ENCODE data around the gene CAMTA1.
"Not testable (repeated sequence)": the region's sequence is repeated elsewhere in the genome, so short reads cannot be mapped to it uniquely, and the experiment has no call there.

The CAMTA1 gene

DNA sequence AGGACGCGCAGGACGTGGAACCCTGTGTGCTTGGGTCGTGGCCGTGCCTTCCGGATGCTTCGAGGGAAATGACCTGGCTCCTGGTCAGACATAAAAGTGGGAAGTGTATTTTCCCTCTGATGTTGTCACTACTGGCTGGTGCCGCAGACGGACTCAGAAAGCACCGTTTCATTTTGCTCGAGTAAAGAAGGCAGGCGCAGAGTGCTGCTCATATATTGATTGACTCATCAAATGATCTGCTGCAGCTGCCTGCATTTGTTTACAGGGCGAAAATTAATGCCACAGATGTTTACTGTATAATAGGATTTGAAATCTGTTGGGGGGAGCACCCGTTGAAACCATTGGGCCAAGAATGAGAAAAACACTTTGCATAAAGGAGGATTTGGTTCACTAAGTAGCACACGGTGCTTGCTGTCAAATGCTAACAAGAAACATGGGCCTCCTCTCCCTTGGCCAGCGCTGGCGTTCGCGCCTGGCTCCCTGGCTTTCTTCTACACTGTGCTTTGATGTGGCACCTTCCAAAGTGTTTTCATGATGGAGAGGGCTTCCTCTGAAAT lies 365.5 kb downstream of the CAMTA1 start:
- DNase-seq (ENCODE audit: low read depth): no peak

DNA sequence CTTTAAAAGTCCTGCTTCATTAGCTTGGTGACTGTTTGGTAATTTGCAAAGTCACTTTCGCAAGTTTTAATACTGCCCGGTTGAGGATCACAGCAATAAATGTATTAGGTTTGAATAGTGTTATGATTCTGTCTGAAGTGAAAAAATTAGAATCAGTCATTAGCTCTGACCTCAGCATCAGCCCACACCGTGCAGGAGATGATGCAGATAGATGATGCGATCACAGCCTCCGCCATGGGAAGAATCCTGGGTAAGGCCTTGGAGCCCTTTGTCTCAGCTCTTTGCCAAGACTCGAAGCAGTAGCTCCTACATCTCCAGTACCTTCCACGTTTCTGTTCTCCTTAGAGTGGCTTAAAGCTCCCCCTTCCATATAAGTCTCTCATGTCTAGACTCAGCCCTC lies 366.7 kb downstream of the CAMTA1 start:
- DNase-seq (ENCODE audit: low read depth): no peak

GRCh38 chr1:7152655-7153054 lies 367.4 kb downstream of the CAMTA1 start:
- no peak for DNase-seq (ENCODE audit: low read depth)

- DNase-seq (ENCODE audit: low read depth): no peak
Measured at GRCh38 chr1:7153464-7153863, 368.2 kb downstream of the CAMTA1 start.

GRCh38 chr1:7159116-7159781 lies 374.0 kb downstream of the CAMTA1 start:
- DNase-seq (ENCODE audit: low read depth): no peak

DNA sequence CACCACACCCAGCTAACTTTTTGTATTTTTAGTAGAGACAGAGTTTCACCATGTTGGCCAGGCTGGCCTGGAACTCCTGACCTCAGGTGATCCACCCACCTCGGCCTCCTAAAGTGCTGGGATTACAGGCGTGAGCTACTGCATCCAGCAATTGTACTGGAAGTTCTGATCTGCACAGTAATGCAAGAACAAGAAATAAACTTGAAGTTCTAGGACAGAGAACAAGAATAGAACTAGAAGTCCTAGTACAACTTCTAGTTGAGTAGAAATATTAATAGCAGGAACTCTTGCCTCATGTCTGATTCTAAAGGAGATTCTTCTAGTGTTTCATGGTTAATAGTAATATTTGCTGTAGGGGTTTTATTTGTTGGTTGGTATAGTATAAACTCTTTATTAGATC lies 383.3 kb downstream of the CAMTA1 start:
- not testable (repeated sequence) for DNase-seq (ENCODE audit: low read depth)

DNA sequence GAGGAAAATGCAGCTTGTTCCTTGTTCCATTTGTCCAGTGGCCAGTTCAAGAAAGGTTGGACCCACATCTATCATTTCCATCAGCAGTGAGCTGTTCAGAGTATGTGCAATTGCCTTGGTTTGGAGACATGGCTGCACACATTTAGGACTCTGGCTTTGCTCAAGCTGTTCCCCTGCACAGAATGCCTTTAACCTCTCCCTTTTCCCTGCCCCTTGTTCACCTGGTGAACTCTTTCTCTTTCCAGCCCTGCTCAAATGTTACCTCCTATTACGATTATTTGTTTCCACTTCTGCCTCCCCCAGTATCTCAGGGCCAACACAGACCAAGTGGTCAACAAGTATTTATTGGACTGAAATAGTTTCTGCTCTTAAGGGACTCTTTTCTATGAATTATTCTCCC lies 385.9 kb downstream of the CAMTA1 start:
- DNase-seq (ENCODE audit: low read depth): no peak

- no peak for DNase-seq (ENCODE audit: low read depth)
Measured at GRCh38 chr1:7171574-7171973, 386.3 kb downstream of the CAMTA1 start.

GRCh38 chr1:7172804-7173203 lies 387.6 kb downstream of the CAMTA1 start:
- DNase-seq (ENCODE audit: low read depth): no peak

DNA sequence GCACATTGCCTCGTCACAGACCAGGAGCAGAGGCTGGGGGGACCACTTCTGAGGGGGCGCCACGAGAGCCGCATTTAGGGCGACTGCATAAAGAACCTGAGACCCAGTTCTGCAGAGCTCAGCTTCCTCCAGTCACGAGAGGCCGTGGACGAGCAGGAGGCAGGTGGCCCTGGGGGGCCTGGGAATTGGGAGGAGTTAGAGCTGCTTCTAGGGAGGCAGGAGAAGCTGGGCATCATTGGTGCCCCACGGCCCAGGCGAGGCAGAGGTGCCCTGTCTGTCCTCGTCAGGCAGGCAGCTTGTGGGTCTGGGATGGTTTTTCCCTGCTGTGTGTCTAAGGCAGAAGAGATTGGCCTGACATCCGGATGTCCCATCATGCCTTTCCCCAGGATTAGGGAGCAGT lies 389.3 kb downstream of the CAMTA1 start:
- DNase-seq (ENCODE audit: low read depth): no peak

- DNase-seq (ENCODE audit: low read depth): no peak
Measured at GRCh38 chr1:7174980-7175906, 390.0 kb downstream of the CAMTA1 start.

DNA sequence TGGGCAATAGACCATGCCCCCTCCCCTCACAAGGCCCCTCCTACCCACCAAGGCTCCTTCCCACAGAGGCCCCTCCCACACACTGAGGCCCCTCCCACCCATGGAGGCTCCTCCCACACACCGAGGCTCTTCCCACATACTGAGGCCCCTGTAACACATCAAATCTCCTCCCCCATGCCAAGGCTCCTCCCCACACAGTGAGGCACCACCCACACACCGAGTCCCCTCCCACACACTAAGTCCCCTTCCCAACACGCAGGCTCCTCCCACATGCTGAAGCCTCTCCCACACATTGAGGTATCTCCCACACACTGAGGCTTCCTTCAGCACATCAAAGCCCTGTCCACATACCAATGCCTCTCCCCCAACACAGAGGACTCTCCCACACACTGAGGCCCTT lies 391.8 kb downstream of the CAMTA1 start:
- DNase-seq (ENCODE audit: low read depth): no peak

DNA sequence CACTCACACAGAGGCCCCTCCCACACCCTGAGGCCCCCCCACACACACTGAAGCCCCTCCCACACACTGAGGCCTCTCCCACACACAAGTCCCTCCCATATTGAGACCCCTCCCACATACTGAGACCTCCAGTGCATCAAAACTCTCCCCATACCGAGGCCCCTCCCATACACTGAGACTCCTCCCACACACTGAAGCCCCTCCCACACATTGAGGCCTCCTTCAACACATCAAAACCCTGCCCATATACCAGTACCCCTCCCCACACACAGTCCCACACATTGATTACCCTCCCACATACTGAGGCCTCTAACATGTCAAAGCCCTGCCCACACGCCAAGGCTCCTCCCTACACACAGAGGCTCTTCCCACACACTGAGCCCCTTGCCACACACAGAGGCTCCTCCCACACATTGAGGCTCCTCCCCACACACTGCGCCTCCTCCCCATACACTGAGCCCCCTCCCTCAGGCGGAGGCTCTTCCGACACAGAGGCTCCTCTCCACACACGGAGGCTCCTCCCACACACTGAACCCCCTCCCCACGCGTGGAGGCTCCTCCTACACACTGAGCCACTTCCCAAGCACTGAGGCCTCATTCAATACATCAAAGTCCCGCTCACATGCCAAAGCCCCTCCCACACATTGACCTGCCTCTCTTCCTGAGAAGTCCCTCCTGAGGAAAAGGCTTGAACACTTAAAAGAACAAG lies 392.3 kb downstream of the CAMTA1 start:
- DNase-seq (ENCODE audit: low read depth): no peak

DNA sequence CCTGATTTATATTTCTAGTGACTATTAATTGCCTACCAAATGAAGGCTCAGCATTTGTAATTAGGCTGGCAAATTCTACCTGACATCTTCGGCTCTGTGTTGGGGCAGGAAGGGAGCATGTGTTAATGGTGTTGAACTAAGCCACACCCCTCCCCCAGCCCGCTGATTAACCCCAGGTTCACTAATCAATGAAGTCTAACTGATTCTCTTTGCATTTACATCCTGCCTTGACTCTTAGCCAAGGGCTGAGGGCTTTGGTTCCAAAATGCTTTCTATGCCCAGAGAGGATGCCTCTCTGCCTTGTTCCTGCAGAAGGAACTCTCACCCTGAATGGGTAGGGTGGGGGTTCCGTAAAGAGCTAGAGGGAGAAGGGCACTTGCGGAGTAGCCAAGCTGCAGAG lies 393.1 kb downstream of the CAMTA1 start:
- no peak for DNase-seq (ENCODE audit: low read depth)

- DNase-seq (ENCODE audit: low read depth): no peak
Measured at GRCh38 chr1:7178741-7179140, 393.5 kb downstream of the CAMTA1 start.

- DNase-seq (ENCODE audit: low read depth): no peak
Measured at GRCh38 chr1:7185721-7186120, 400.5 kb downstream of the CAMTA1 start.

DNA sequence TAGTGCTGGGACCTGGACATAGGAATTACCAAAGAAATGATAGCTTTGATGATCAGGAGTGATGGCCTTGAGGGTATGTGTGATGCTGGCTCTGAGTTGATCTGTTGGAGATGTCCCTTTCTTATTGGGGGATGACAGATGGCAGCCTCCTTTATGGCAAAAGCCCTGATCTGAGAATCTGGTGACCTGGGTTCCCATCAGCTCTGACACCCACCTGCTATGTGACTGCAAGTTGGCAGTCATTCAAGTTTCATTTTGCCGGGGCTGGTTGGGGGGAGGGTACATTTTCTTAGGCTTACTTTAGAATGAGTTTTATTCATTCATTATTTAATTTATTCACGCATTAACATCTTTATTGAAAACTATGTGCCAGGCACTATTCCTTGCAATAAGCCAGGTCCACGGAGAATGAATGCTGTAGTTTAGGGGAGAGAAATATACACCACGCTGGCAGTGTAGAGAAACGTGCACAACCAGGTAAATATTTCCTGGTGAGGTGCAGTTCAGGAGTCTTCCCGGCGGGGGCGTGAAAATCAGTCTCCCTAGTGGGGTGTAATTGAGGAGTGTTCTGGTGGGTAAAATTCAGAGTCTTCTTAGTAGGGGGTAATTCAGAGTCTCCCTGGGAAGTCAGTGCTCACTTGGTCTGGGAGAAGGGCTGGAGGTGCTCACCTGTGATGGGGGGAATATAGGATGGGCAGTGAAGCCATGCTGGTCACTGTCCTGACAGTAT lies 401.3 kb downstream of the CAMTA1 start:
- no peak for DNase-seq (ENCODE audit: low read depth)

- no peak for DNase-seq (ENCODE audit: low read depth)
Measured at GRCh38 chr1:7187112-7187493, 401.8 kb downstream of the CAMTA1 start.

GRCh38 chr1:7190261-7190660 lies 405.0 kb downstream of the CAMTA1 start:
- DNase-seq (ENCODE audit: low read depth): no peak

GRCh38 chr1:7192453-7192852 lies 407.2 kb downstream of the CAMTA1 start:
- no peak for DNase-seq (ENCODE audit: low read depth)

GRCh38 chr1:7196036-7196911 lies 411.0 kb downstream of the CAMTA1 start:
- DNase-seq (ENCODE audit: low read depth): no peak

Measured in ELR (cell line).